Hematopoietic multipotent progenitor cell treated with erythropoietin and hydrocortisone succinate and interleukin-3 and kit ligand, for 8 days (in vitro differentiated cells): ENCODE measurements around the gene PI4KA.
"Not testable (repeated sequence)": the region's sequence is repeated elsewhere in the genome, so short reads cannot be mapped to it uniquely, and the experiment has no call there.

Experiments
- DNase-seq: peaks from one replicate; pipeline ENCODE4 v3.0.0-alpha.2; 2015

The PI4KA gene

DNA sequence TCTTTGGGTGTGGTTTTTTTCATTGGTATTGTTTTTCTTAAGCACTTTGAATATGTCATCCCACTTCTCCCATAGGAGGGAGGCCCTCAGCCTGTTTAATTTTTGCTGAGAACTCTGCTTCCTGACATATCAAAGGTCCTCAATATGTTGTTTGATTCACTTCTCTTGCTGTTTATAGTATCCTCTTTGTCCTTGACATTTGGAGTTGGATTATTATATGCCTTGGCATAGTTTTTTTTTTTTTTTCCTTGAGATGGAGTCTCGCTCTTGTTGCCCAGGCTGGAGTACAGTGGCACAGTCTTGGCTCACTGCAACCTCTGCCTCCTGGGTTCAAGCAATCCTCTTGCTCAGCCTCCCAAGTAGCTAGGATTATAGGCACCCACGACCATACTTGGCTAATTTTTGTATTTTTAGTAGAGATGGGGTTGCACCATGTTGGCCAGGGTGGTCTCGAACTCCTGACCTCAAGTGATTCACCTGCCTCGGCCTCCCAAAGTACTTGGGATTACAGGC is 196.0 kb downstream of the PI4KA start:
- DNase-seq = not testable (repeated sequence)

DNA sequence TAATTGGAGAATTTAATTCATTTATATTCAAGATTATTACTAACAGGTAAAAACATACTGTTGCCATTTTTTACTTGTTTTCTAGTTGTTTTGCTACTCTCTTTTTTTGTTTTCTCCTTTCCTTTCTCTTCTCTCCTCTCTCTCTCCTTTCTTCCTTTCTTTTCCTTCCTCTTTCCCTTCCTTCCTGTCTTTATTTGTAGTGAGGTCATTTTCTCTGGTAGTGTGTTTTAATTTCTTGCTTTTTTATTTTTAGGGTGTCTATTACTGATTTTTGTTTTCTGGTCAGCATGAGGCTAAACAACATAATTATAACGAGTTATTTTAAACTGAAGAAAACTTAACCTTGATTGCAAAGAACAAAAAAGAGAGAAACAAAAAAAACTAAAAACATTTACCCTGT is 197.1 kb downstream of the PI4KA start:
- no peak for DNase-seq

DNA sequence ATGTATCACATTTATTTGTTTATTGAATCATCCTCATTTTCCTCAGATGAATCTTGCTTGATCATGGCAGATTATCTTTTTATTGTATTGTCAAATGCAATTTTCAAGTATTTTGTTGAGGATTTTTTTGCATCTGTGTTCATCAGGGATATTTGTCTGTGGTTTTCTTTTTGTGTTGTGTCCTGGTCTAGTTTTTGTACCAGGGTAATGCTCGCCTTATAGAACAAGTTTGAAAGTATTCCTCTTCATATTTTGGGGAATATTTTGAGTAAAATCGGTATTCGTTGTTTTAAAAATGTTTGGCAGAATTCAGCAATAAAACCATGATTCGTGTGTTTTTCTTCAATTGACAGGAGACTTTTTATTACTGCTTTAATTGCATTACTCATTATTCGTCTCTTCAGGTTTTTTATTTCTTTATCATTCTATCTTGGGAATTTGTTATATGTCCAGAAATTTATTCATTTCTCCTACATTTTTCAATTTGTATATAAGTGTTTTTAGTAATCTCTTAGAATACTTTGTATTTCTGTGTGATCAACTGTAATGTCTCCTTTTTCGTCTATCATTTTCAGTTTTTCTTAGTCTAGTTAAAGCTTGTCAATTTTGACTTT is 198.1 kb downstream of the PI4KA start:
- DNase-seq = no peak

DNA sequence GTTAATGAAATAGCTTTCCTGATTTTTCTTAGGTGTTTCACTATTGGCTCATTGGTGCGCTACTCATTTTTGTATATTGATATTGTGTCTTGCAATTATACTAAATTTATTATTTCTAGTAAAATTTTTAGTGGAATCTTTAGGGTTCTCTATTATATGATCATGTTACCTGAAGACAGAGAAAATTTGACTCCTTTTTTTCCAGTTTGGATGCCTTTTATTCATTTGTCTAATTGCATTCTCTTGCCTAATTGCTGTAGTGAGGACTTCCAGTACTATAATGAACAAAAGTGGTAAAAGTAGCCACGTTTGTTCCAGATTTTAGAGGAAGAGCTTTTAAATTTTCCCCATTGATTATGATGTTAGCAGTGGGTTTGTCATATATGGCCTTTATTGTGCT is 198.7 kb downstream of the PI4KA start:
- DNase-seq = no peak

DNA sequence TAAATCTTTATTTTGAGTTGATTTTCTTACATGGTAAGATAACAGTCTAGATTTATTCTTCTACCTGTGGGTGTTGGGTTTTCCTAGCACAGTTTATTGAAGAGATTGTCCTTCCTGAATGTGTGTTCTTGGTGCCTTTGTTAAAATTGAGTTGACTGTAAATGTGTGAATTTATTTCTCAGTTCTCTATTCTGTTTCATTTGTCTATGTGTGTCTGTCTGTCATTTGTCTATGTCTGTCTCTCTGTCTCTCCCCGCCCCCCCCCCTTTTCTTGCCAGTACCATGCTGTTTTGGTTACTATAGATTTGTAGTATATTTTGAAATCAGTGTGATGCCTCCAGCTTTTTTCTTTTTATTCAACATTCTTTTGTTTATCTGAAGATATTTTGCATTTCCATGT is 199.4 kb downstream of the PI4KA start:
- no peak for DNase-seq

DNA sequence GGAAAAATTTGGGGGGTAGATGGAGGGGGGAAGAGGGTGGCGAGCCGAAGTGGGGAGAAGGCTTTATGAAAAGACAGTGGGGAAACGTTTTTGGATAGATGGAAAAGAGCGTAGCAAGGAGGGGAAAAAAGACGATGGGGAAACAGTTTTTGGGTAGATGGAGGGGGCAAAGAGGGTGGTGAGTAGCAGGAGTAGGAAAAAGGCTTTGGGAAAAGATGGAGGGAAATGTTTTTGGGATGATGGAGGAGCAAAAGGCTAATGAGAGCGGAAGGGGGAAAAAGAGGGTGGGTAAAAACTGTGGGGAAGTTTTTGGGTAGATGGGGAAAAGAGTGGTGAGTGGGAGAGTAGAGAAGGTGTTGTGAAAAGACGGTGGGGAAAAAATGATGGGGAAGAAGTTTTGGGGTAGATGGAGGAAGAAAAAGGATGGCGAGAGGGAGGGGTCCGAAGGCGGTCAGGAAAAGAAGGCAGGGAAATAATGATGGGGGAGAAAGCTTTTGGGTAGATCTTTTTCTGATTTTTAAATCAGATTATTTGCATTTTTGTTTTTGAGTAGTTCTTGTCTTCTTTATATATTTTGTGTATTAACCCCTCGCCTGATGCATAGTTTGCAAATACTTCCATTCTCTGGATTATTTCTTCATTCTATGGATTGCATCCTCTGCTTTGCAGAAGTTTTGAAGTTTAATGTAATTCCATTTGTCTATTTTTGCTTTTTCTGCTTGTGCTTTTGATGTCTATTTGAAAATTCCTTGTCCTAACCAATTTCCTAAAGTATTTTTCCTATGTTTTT is 200.0 kb downstream of the PI4KA start:
- DNase-seq = no peak

DNA sequence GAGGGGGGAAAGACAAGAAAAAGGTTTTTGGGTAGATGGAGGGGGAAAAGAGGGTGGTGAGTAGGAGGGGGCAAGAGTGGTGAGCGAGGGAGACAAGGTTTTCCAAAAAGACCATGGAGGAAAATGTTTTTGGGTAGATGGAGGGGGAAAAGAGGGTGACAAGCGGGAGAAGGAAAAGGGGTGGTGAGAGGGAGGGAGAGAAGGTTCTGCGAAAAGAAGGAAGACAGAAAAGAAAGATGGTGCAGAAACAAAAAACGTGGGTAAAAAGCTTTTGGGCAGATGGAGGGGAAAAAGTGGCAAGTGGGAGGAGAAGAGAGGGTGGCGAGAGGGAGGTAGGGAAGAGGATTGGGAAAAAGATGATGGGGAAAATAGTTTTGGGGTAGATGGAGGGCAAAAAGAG is 200.6 kb downstream of the PI4KA start:
- no peak for DNase-seq
